Amygdala (tissue), 56 donors: ENCODE data around the gene CNTN4.
A peak's percentile ranks its signal among the peaks of the same experiment; 100 is the strongest.
"Not testable (repeated sequence)": the region's sequence is repeated elsewhere in the genome, so short reads cannot be mapped to it uniquely, and the experiment has no call there.

Experiments used
- DNase-seq, 56 donors: peaks; one replicate each; lab custom pipeline; 2025; lab: John Stamatoyannopoulos, UW

CNTN4 gene

GRCh38 chr3:2992534-2992933, 893.9 kb downstream of the CNTN4 start:
- DNase-seq, result no peak

GRCh38 chr3:2993130-2993529, 894.5 kb downstream of the CNTN4 start:
- not testable (repeated sequence) for DNase-seq

- no peak for DNase-seq
Measured at GRCh38 chr3:2993736-2994135, 895.1 kb downstream of the CNTN4 start.

GRCh38 chr3:2995195-2995594, 896.5 kb downstream of the CNTN4 start:
- DNase-seq, result no peak

GRCh38 chr3:3005146-3005744, 906.6 kb downstream of the CNTN4 start:
- no peak for DNase-seq

- no peak for DNase-seq
Measured at GRCh38 chr3:3013317-3014052, 914.8 kb downstream of the CNTN4 start.

GRCh38 chr3:3015185-3016089, 916.8 kb downstream of the CNTN4 start:
- DNase-seq, result peak in 10 of 56 donors; percentile 3 to 36 (median 10)

- DNase-seq, result no peak
Measured at GRCh38 chr3:3016226-3016625, 917.6 kb downstream of the CNTN4 start.

GRCh38 chr3:3020209-3020608, 921.5 kb downstream of the CNTN4 start:
- no peak for DNase-seq

GRCh38 chr3:3023111-3023745, 924.6 kb downstream of the CNTN4 start:
- DNase-seq, result no peak

GRCh38 chr3:3027976-3028567, 929.4 kb downstream of the CNTN4 start:
- no peak for DNase-seq

GRCh38 chr3:3031326-3031725, 932.7 kb downstream of the CNTN4 start:
- no peak for DNase-seq

- no peak for DNase-seq
Measured at GRCh38 chr3:3037156-3037555, 938.5 kb downstream of the CNTN4 start.

GRCh38 chr3:3038201-3038991, 939.7 kb downstream of the CNTN4 start:
- no peak for DNase-seq

GRCh38 chr3:3053974-3054373, 955.3 kb downstream of the CNTN4 start:
- no peak for DNase-seq

- no peak for DNase-seq
Measured at GRCh38 chr3:3059645-3060044, 961.0 kb downstream of the CNTN4 start.

GRCh38 chr3:3064297-3064696, 965.6 kb downstream of the CNTN4 start:
- DNase-seq, result no peak

GRCh38 chr3:3065876-3066275, 967.2 kb downstream of the CNTN4 start:
- DNase-seq, result peak in 1 of 56 donors; percentile 3

- no peak for DNase-seq
Measured at GRCh38 chr3:3066378-3066777, 967.7 kb downstream of the CNTN4 start.

- no peak for DNase-seq
Measured at GRCh38 chr3:3066910-3067309, 968.2 kb downstream of the CNTN4 start.
